Epidermal melanocyte (primary cell): ENCODE data around the gene SV2B.

Experiments
- DNase-seq: peaks from one replicate; pipeline ENCODE4 v3.0.0; 2011; ENCODE audit warnings: low spot score; ENCODE audit not compliant: insufficient read length

SV2B gene

DNA sequence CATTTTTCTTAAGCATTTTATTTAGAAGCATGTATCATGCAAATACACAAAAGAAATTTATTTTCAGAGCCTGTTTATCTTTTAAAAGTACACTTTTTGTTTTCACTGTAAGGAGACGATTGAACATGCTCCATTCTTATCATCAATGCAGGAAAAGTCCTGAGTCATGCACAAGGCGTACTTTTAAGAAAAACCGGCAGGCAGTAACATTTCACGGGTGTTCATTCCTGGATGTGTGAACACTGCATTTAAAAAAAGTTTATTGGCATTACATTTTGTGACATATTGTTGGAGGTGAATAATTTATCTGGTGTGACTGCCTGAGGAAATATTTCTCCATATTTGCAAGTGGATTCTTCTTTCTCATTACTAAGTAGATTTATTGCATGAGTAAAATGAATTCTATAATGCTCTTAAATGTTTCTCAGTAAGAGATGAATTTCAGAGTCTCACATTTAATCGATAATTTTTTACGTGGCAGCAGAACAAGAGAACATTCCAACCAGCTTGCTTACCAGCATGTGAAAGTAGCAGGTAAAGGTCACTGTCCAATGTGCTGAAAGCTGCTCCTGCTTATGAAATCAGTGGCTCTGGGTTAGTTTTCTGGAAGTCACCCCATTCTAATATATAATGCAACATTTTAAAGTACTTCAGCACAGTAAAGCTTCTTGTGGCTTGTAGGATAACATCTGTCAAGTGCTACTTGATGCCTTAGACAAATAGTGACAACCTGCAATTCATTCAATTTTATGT lies 87.0 kb downstream of the SV2B start:
- no peak for DNase-seq

- no peak for DNase-seq
Measured at GRCh38 chr15:91192285-91192684, 92.2 kb downstream of the SV2B start.

DNA sequence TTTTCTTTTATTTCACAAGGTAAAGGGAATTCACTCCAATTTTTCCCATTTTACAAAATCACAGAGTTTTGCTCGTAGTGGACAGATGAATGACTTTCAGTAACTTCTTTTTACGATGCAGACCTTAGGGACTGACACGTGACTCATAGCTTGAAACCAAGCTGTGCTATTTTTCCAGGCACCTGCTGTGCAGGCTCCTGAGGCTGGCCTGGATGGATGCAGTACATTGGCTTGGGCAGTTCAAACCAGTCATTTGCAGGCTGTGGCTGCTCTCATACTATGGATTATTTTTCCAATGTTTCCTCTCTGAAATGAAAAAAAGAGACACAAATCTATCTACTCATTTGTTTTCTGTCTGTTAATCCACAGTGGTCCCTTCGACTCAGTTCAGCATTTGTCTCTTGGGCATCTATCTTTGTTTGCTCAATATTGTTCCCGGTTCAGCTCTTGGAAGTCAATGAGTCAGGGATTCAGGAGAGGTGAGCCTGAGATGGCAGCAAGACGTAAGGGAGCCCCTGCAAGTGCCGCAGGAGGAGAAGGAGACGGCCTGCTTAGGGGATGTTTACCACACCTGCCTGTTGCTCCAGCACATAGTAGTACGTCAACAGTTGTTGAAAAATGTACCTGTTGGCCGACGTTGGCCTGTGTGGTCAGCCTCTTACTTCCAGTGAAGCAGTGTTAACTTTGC lies 92.8 kb downstream of the SV2B start:
- no peak for DNase-seq

- DNase-seq, result no peak
Measured at GRCh38 chr15:91193378-91193720, 93.3 kb downstream of the SV2B start.

DNA sequence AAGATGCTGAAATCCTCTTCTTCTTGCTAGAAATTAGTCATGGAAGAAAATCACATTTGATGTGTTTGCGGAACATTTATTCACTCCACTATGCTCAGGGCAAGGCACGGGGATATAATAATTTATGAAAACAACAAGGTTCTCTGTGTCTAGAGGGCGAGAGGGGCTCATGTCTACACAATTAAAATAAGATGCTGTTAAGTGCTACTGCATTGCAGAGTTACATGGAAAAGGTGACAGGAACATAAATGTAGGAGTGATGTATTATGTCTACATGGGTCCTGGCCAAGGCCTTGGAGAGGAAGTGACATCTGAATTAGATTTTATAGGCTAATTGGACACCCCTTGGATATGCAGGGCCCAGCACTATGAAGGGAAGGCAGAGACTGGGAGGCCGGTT lies 96.1 kb downstream of the SV2B start:
- no peak for DNase-seq

GRCh38 chr15:91196768-91197167 lies 96.7 kb downstream of the SV2B start:
- no peak for DNase-seq

DNA sequence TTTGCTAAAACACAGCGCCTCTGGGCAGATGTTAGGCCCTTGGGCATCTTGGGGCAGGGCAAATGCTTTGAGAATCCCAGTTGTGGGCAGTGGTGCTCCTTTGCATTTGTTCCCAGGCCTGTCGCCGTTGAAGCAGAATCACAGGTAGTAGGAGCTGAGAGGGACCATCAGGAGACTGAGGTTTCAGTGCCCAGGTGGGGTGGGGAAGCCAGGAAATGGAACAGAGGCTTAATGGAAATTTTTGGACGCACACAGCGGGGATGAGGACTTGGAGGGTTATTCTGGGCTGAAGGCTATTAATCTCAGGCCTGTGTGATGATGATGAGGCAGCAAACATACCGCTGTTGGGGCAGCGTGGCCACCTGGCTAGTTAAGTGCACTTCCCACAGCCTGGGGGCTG lies 99.5 kb downstream of the SV2B start:
- DNase-seq, result no peak

GRCh38 chr15:91200101-91200754 lies 100.2 kb downstream of the SV2B start:
- DNase-seq, result no peak

GRCh38 chr15:91202510-91203102 lies 102.5 kb downstream of the SV2B start:
- DNase-seq, result no peak

- DNase-seq, result no peak
Measured at GRCh38 chr15:91203619-91204203, 103.7 kb downstream of the SV2B start.

- DNase-seq, result no peak
Measured at GRCh38 chr15:91208371-91208770, 108.3 kb downstream of the SV2B start.

DNA sequence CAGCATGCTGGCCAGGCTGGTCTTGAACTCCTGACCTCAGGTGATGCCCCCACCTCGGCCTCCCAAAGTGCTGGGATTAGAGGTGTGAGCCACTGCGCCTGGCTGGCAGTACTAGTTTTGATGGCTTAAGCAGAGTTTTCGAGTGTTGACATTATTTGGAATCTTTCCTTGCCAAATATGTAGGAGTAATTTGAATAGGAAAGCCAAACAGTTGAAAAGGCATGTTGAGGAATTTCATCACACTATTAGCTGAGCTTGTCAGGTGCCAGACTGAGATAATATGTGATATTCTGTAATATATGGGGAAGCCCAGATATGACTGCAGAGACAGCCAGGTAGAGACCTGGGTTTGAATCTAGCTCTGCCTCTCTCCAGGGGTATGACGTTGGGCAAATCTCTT lies 109.3 kb downstream of the SV2B start:
- no peak for DNase-seq

DNA sequence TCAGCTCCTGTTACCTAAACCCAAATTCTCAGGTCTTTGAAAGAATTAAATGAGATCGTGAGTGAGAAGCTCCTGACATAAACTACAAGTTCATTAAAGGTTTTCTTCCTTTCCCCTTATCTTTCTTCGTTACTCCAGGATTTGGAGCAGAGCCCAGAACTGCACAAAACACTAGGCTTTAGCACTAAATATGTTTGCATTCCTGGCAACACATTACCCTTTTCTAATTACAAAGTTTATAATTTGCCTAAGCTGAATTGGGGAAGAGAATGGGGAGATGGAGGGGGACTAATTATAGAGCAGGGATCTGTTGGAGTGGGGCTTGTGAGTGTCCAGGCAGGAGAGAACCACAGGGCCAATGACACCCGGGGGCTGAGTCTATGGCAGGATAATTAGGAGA lies 109.7 kb downstream of the SV2B start:
- no peak for DNase-seq

DNA sequence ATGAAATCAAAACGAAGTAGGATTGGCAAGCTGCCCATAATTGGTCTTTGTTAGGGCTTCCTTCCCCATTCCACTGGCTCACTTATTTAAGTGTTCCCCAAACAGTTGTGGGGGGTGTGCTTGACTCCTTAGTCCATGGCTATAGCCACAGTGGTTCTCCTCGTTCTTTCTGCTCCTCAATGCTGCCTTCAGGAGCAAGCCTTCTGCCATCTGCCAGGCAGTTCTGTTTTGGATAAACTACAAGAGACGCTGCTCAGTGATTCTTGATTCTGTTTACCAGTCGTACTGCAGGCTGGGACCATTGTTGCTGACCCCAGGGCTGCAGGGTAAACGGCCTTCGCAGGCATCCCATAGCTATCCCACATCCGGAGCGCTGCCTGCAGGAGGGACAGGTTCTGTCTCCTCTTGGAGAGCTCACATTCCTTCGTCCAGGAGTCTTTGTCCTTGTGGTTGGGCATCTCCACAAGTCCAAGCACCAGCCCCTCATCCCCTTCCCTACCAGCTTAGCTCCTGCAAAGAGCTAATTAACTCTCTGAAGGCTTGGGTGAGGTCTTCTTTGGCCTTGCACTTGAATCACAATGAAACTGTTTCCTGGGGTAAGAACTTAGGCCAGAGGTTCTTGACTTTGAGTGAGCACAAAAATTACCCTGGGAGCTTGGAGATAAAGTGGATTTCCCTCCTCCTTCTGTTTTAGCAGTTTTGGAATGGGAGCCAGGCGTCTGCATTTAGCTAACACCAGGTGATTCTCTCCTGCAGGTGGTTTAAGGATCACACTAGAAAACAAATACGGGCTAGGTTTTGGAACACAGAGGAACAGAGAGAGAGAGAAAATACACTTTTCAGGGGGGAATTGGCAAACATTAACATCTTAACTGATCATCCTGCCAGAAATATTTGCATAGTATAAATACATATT lies 114.9 kb downstream of the SV2B start:
- DNase-seq, result no peak

DNA sequence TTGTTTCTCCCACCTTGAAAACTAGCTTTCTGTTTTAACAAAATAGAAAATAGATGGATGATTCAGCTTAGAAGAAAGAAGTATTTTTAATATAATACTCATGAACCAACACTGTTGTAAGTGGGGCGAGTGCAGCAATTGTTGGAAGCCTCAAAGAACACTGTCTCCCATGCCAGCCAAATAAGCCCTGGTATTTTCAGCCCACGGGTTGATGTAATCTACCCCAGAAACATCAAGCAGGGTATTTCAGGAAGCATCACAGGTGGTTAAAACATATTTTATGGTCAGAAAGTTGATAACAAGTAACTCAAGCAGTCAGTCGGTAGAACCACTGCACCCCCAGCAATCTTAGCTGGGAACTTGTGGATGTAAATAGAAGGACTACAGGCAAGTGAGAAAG lies 115.9 kb downstream of the SV2B start:
- DNase-seq, result no peak

DNA sequence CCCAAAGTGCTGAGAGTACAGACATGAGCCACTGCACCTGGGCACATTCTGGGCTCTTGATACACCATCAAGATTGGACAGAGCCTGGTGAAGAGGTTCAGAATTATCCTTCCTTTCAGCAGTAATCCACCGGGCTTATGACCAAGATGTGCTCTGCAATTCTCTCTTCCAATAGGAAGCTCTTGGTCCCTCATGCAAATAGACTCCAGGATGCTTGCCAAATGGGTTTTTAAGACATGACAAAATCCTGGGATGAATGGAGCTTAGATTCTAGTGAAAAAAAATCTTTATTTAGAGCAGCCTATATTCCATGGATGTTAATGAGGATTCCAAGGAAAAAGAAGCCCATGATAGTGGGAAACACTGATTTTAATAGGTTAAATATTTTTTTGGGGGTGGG lies 119.1 kb downstream of the SV2B start:
- no peak for DNase-seq

DNA sequence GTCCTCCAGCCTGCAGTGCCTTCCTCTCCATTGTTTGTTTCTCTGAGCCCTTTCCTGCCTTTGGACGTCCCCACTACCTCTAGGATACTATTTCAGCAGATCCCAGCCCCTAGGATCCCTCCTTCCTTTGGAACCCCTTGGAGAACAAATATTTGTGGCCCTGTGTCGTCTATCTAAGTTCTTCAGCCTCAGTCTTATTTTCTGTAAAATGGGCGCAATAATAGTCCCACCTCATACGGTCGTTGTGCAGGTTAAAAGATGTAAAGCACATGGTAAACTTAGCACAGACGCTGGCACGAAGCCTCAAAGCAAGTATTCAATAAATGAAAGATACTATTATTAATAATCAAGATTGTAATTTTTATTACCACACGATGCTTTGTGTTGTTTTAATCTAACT lies 122.0 kb downstream of the SV2B start:
- no peak for DNase-seq

DNA sequence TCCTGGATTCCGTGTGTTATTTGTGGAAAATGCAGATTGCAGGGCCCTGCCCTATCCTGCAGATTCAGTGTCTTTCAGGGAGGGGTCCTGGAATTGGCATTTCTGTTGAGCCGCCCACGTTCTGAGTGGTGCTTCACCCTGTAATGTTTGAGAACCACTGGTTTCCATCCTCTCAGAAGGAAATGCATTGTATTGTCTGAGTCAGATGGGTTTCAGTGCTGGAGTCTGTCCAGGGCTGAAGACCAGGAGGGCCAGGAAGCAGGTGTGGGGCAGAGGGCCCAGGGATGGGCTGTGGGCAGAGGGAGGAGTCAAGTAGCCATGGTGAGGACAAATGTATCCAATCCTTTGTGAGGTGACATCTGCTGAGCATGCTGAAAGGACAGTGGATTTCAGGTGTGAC lies 123.8 kb downstream of the SV2B start:
- DNase-seq, result no peak

DNA sequence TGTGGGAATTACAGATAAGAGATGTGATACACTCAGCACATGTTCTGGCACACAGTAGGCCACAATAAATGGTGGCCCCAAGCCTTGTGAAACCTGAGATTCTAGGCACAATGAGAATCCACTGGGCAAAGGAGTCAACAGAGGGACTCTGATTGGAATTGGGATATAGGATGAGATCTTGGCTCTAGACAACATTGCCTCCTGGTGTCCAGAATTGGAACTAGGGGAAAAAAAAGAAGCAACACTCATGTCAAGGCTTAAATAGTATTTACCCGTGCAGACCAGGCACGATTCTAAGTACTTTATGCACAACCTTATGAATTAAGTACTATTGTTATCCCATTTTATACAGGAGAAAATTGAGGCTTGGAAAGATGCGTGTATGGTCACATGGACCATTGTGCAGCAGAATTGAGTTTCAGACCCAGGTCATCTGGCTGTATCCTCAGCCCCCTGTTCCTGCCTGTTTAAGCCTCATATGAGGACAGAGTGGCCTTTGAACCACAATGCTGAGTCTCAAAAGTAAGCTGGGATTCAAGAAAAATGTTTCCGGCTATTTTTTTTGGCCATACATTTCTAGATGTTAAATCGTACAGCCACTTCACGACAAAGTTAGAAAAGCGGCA lies 124.8 kb downstream of the SV2B start:
- no peak for DNase-seq

GRCh38 chr15:91225741-91226140 lies 125.7 kb downstream of the SV2B start:
- DNase-seq, result no peak
